ENCODE results near the gene COPS8. TPM values are rescaled to one million over a fixed set of nuclear protein-coding genes. Genes with fewer than 3 reads are reported as not detected.
A peak's percentile ranks its signal among the peaks of the same experiment; 100 is the strongest.

Gene COPS8
- total RNA-seq, 1 experiment from 2014 or later: 32.6 TPM

- BruUV-seq (replicated peaks): no TSS peak
- H3K4me1 ChIP-seq: peaks cover 11% of the 10 kb centered on the region; the same call in 1 of the 2 replicates
- no peaks in the 10 kb centered on the region for H3K27me3 ChIP-seq (replicated peaks; ENCODE audit: control insufficient read depth, insufficient read depth, low read length)
- no peak for DNase-seq
- no peaks in the 10 kb centered on the region for H3K36me3 ChIP-seq (ENCODE audit: control insufficient read depth, insufficient read depth, low read length)
- no peaks in the 10 kb centered on the region for H3K9me3 ChIP-seq
- ChIA-PET CTCF (interaction anchor here (0.7 kb wide), 1 partner anchor 34 kb away, joined by 3 read pairs; no protein-coding TSS in a partner anchor), POLR2A (no interaction called here)
- no peak overlapping the region for H3K4me3 ChIP-seq (ENCODE audit: low read depth, low read length)
- Mint-ChIP-seq H3K4me3 (ENCODE audit: unreplicated experiment) (no peak overlapping the region), H3K4me1 (ENCODE audit: low read depth, unreplicated experiment) (peaks cover 8% of the 10 kb centered on the region), H3K9me3 (ENCODE audit: unreplicated experiment) (no peaks in the 10 kb centered on the region), H3K27me3 (ENCODE audit: insufficient read depth, unreplicated experiment) (no peaks in the 10 kb centered on the region), H3K36me3 (ENCODE audit: insufficient read depth, unreplicated experiment) (peaks cover 6% of the 10 kb centered on the region), H3K27ac (ENCODE audit: unreplicated experiment) (no peak overlapping the region)
- intact Hi-C loops (cut with micrococcal nuclease; ENCODE audit: unreplicated experiment): no loop called here
- no peak for TF ChIP-seq CTCF (IDR thresholded peaks at IDR 0.05; ENCODE audit: insufficient read depth in 1 of 2, low read depth in 1 of 2, low read length in 1 of 2, severe bottlenecking in 1 of 2, unreplicated experiment in 1 of 2)
Observed at GRCh38 chr2:237073552-237073951, 12.1 kb upstream of the COPS8 start.

DNA sequence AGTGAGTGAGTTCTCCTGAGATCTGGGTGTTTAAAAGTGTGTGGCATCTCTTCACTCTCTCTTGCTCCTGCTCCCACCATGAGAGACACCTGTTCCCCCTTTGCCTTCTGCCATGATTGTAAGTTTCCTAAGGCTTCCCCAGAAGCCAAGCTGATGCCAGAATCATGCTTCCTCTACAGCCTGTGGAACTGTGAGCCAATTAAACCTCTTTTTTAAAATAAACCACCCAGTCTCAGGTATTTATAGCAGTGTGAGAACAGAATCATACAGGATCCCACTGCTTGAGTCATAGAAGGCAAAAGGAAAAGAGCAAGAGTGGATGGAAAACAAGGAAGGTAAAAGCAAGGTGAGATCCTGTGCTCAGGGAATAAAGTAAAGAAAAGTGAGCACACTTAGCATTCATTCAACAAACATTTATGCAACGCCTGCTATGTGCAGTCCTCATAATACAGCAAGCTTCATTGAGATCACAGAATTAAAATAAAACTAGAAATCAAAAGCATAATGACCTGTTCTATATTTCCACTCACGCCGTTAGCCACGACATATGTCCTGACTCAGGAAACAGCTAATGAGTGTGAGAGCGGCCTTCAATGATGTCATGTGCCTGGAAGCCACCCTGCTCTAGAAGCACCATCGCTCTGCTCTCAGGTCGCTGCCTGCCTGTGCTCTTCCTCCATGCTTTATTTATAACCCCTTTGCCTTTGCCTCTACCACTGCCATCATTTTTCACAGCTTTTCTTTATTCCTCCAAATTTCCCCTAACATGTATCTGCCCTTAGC is 11.3 kb upstream of the COPS8 start:
- H3K36me3 Mint-ChIP-seq (ENCODE audit: insufficient read depth, unreplicated experiment): peaks cover 6% of the 10 kb centered on the region
- BruUV-seq (replicated peaks): no TSS peak
- no peaks in the 10 kb centered on the region for H3K9me3 Mint-ChIP-seq (ENCODE audit: unreplicated experiment)
- no peaks in the 10 kb centered on the region for H3K27me3 ChIP-seq (replicated peaks; ENCODE audit: control insufficient read depth, insufficient read depth, low read length)
- ChIA-PET POLR2A (no interaction called here), CTCF (interaction anchor here (0.9 kb wide), 1 partner anchor 11 kb away, joined by 4 read pairs; the partner anchor contains the start of gene COPS8)
- DNase-seq: no peak
- peaks cover 11% of the 10 kb centered on the region; the same call in 1 of the 2 replicates for H3K4me1 ChIP-seq
- no peaks in the 10 kb centered on the region for H3K36me3 ChIP-seq (ENCODE audit: control insufficient read depth, insufficient read depth, low read length)
- H3K4me1 Mint-ChIP-seq (ENCODE audit: low read depth, unreplicated experiment): peaks cover 8% of the 10 kb centered on the region
- no peak for TF ChIP-seq CTCF (IDR thresholded peaks at IDR 0.05; ENCODE audit: insufficient read depth in 1 of 2, low read depth in 1 of 2, low read length in 1 of 2, severe bottlenecking in 1 of 2, unreplicated experiment in 1 of 2)
- no peaks in the 10 kb centered on the region for H3K9me3 ChIP-seq
- no peak overlapping the region for H3K4me3 Mint-ChIP-seq (ENCODE audit: unreplicated experiment)
- intact Hi-C loops (cut with micrococcal nuclease; ENCODE audit: unreplicated experiment): no loop called here
- no peak overlapping the region for H3K4me3 ChIP-seq (ENCODE audit: low read depth, low read length)
- peaks cover 2% of the 10 kb centered on the region for H3K27me3 Mint-ChIP-seq (ENCODE audit: insufficient read depth, unreplicated experiment)
- no peak overlapping the region for H3K27ac Mint-ChIP-seq (ENCODE audit: unreplicated experiment)

GRCh38 chr2:237075749-237076599 is 9.7 kb upstream of the COPS8 start:
- Histone ChIP-seq H3K9me3 (no peaks in the 10 kb centered on the region), H3K27me3 (replicated peaks; ENCODE audit: control insufficient read depth, insufficient read depth, low read length) (no peaks in the 10 kb centered on the region), H3K4me3 (ENCODE audit: low read depth, low read length) (no peak overlapping the region), H3K4me1 (peaks cover 11% of the 10 kb centered on the region; the same call in 1 of the 2 replicates), H3K36me3 (ENCODE audit: control insufficient read depth, insufficient read depth, low read length) (no peaks in the 10 kb centered on the region)
- ChIA-PET POLR2A (no interaction called here), CTCF (interaction anchor here (0.8 kb wide), 1 partner anchor 17 kb away, joined by 3 read pairs; no protein-coding TSS in a partner anchor)
- no peak overlapping the region for H3K27ac Mint-ChIP-seq (ENCODE audit: unreplicated experiment)
- H3K4me1 Mint-ChIP-seq (ENCODE audit: low read depth, unreplicated experiment): peaks cover 8% of the 10 kb centered on the region
- peaks cover 6% of the 10 kb centered on the region for H3K36me3 Mint-ChIP-seq (ENCODE audit: insufficient read depth, unreplicated experiment)
- H3K4me3 Mint-ChIP-seq (ENCODE audit: unreplicated experiment): no peak overlapping the region
- intact Hi-C loops (cut with micrococcal nuclease; ENCODE audit: unreplicated experiment): no loop called here
- TF ChIP-seq CTCF (IDR thresholded peaks at IDR 0.05; ENCODE audit: insufficient read depth in 1 of 2, low read depth in 1 of 2, low read length in 1 of 2, severe bottlenecking in 1 of 2, unreplicated experiment in 1 of 2): no peak
- H3K27me3 Mint-ChIP-seq (ENCODE audit: insufficient read depth, unreplicated experiment): peaks cover 2% of the 10 kb centered on the region
- DNase-seq: peak; percentile 16 to 63
- H3K9me3 Mint-ChIP-seq (ENCODE audit: unreplicated experiment): no peaks in the 10 kb centered on the region
- no TSS peak for BruUV-seq (replicated peaks)

Data from Caco-2 (cell line).